OCI-LY3 (cell line): ENCODE measurements around the gene ATP5F1C.

Experiments used
- H2AFZ ChIP-seq: fragments of 200-600, 300-600 bp; shearing (Covaris generic); 2 replicates; pipeline ENCODE4 v1.6.0; 2014; ENCODE audit warnings: antibody characterized with exemption, low read depth, low read length
- H3K27ac ChIP-seq: fragments of 200-600, 300-600 bp; sonication (generic); 2 replicates; pipeline ENCODE4 v1.5.1; 2014; ENCODE audit warnings: mild to moderate bottlenecking, low read length, moderate library complexity, mixed read lengths
- H3K27me3 ChIP-seq: fragments of 200-600, 300-600 bp; sonication (generic); 2 replicates; pipeline ENCODE4 v1.6.1; 2014; ENCODE audit warnings: low read depth, low read length, mixed read lengths
- H3K36me3 ChIP-seq: fragments of 200-600, 300-600 bp; sonication (generic); replicated peaks from 2 replicates; pipeline ENCODE3; 2014; ENCODE audit warnings: low read depth, low read length, mixed read lengths
- H3K4me1 ChIP-seq: fragments of 300-600, 200-600 bp; sonication (generic); 2 replicates; pipeline ENCODE4 v1.6.1; 2014; ENCODE audit warnings: low read length, mixed read lengths
- H3K4me2 ChIP-seq: fragments of 200-600, 300-600 bp; sonication (generic); 2 replicates; pipeline ENCODE4 v1.6.1; 2014; ENCODE audit warnings: low read length, mixed read lengths
- H3K4me3 ChIP-seq: fragments of 300-600, 200-600 bp; sonication (generic); 2 replicates; pipeline ENCODE4 v1.5.1; 2014; ENCODE audit warnings: antibody characterized with exemption, mild to moderate bottlenecking, low read length, moderate library complexity
- H3K79me2 ChIP-seq: fragments of 300-600, 200-600 bp; shearing (Covaris generic); 2 replicates; pipeline ENCODE4 v1.6.1; 2014; ENCODE audit warnings: mild to moderate bottlenecking, low read length, mixed read lengths
- H3K9ac ChIP-seq: fragments of 300-600, 200-600 bp; shearing (Covaris generic); 2 replicates; pipeline ENCODE4 v1.6.0; 2014; ENCODE audit warnings: mild to moderate bottlenecking, low read length, moderate library complexity
- H3K9me3 ChIP-seq: fragments of 200-600, 300-600 bp; shearing (Covaris generic); 2 replicates; pipeline ENCODE4 v1.6.1; 2014; ENCODE audit warnings: low read length, mixed read lengths; ENCODE audit not compliant: insufficient read depth
- H4K20me1 ChIP-seq: fragments of 200-600, 300-600 bp; sonication (generic); 2 replicates; pipeline ENCODE4 v1.6.1; 2016; ENCODE audit warnings: low read length, mixed read lengths; ENCODE audit not compliant: insufficient read depth
- EZH2phosphoT487 ChIP-seq: fragments of 200-600 bp; shearing (Covaris generic); IDR thresholded peaks from 2 replicates; pipeline ENCODE4 v1.6.1; 2018; ENCODE audit warnings: antibody characterized with exemption, mixed run types, low read depth
- TF ChIP-seq, protein P1 (sequence below): fragments of 200-600, 300-600 bp; sonication (generic); IDR thresholded peaks from 2 replicates; pipeline ENCODE4 v1.5.1; 2014; ENCODE audit warnings: antibody characterized with exemption, low read length, low read depth

The ATP5F1C gene

DNA sequence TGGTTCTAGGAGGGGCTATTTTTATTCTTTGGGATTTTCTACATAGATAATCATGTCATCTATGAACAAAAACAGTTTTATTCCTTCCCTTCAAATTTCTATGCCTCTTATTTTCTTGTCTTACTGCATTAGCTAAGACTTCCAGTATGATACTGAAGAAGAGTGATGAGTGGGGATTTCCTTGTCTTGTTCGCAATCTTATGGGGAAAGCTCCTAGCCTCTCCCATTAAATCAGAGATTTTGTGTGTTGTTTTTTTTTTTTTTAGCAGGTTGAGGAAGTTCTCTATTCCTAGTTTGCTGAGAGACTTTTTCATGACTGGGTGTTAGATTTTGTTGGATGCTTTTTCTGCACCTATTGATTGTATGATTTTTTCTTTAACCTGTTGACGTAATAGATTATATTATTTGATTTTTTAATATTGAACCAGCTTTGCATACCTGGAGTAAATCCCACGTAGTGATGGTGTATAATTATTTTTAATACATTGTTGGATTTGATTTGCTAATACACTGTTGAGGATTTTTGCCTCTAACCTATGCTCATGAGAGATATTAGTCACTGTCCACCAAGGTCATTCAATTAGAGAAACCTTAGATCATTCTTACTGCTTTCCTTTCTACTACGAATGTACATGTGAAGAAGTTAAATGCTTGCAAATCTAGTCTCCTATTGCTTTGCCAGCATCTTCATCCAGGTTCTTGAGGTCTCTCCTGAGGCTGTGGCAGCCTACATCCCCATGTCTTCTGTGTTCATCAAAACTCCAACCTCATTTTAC lies 6.5 kb downstream of the ATP5F1C start:
- TF ChIP-seq EZH2phosphoT487: no peak
- TF ChIP-seq, protein P1, sequence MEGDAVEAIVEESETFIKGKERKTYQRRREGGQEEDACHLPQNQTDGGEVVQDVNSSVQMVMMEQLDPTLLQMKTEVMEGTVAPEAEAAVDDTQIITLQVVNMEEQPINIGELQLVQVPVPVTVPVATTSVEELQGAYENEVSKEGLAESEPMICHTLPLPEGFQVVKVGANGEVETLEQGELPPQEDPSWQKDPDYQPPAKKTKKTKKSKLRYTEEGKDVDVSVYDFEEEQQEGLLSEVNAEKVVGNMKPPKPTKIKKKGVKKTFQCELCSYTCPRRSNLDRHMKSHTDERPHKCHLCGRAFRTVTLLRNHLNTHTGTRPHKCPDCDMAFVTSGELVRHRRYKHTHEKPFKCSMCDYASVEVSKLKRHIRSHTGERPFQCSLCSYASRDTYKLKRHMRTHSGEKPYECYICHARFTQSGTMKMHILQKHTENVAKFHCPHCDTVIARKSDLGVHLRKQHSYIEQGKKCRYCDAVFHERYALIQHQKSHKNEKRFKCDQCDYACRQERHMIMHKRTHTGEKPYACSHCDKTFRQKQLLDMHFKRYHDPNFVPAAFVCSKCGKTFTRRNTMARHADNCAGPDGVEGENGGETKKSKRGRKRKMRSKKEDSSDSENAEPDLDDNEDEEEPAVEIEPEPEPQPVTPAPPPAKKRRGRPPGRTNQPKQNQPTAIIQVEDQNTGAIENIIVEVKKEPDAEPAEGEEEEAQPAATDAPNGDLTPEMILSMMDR: no peak
- Histone ChIP-seq H3K4me1 (peaks cover 6% of the 10 kb centered on the region), H3K79me2 (peaks cover 70% of the 10 kb centered on the region), H3K9me3 (no peaks in the 10 kb centered on the region), H3K4me3 (no peak overlapping the region), H2AFZ (no peak overlapping the region), H3K27me3 (no peaks in the 10 kb centered on the region), H3K9ac (no peak overlapping the region), H4K20me1 (peaks cover 43% of the 10 kb centered on the region), H3K27ac (no peak overlapping the region), H3K4me2 (no peak overlapping the region), H3K36me3 (peaks cover 8% of the 10 kb centered on the region)

DNA sequence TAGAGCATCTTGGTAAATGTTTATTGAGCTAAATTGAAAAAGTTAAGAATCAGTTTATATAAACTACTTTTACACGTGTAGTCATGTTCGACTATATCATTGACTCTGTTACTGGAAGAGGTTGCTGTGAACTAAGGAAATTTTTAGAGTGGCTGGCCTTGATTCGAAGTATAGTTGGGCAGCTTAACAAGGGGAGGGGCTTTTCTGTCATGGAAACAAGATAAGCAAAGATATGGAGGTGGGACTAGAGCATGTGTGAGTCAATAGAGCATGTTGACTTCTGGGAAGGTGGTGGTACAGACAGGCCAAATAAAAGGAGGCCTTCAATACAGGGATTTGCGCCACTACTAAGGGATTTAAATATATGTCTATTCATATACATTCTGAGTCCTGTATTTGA lies 7.6 kb downstream of the ATP5F1C start:
- Histone ChIP-seq H2AFZ (no peak overlapping the region), H3K4me3 (no peak overlapping the region), H3K79me2 (peaks cover 58% of the 10 kb centered on the region), H3K9ac (no peak overlapping the region), H3K27ac (no peak overlapping the region), H3K4me1 (no peaks in the 10 kb centered on the region), H3K4me2 (no peak overlapping the region), H3K36me3 (peaks cover 14% of the 10 kb centered on the region), H3K27me3 (no peaks in the 10 kb centered on the region), H3K9me3 (no peaks in the 10 kb centered on the region), H4K20me1 (peaks cover 33% of the 10 kb centered on the region)
- TF ChIP-seq, protein P1: no peak
- TF ChIP-seq EZH2phosphoT487: no peak

DNA sequence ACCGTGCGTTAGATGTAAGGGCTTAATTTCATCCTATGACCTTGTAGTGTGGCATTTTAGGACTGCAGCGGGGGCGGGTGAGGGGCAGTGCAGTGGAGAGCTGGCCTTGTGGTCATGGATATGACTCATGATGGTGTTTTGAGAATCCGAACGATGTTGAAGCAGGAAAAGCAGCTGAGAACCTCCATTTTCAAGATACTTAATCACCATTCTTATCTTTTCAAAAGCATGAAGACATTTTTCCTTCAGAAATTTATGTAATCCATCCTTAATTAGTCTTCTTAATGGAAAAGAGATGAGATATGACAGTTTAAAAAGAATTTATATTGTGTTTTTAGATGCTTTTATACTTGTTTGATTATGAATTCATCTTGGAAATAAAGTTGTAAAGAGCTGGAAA lies 9.6 kb downstream of the ATP5F1C start:
- no peak overlapping the region for H3K4me3 ChIP-seq
- no peak overlapping the region for H2AFZ ChIP-seq
- H3K9ac ChIP-seq: no peak overlapping the region
- H3K9me3 ChIP-seq: no peaks in the 10 kb centered on the region
- peaks cover 21% of the 10 kb centered on the region for H4K20me1 ChIP-seq
- TF ChIP-seq, protein P1: no peak
- no peak for TF ChIP-seq EZH2phosphoT487
- no peak overlapping the region for H3K27ac ChIP-seq
- no peaks in the 10 kb centered on the region for H3K27me3 ChIP-seq
- H3K79me2 ChIP-seq: peaks cover 39% of the 10 kb centered on the region
- H3K4me1 ChIP-seq: no peaks in the 10 kb centered on the region
- H3K4me2 ChIP-seq: no peak overlapping the region
- peaks cover 33% of the 10 kb centered on the region for H3K36me3 ChIP-seq

DNA sequence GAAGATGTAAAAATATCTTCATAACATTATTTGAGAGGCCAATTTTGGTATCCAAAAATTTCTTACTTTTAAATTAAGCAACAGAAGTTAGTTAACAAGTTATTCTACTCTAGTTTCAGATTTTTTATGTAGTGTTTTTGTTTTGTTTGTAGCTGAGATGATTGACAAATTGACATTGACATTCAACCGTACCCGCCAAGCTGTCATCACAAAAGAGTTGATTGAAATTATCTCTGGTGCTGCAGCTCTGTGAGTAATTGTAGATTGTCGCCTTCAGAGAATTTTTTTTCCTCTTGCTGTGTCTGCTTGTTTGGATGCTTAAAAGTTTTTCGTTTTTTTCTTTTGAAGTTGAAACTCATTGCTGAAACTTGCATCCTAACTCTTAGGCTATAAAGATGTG lies 14.6 kb downstream of the ATP5F1C start:
- Histone ChIP-seq H3K36me3 (peaks cover 59% of the 10 kb centered on the region), H3K27me3 (no peaks in the 10 kb centered on the region), H3K4me2 (no peak overlapping the region), H3K9ac (no peak overlapping the region), H3K9me3 (no peaks in the 10 kb centered on the region), H3K4me1 (no peaks in the 10 kb centered on the region), H2AFZ (no peak overlapping the region), H3K27ac (no peak overlapping the region), H3K4me3 (no peak overlapping the region), H3K79me2 (no peaks in the 10 kb centered on the region), H4K20me1 (no peaks in the 10 kb centered on the region)
- TF ChIP-seq, protein P1: no peak
- TF ChIP-seq EZH2phosphoT487: no peak
